HG03066 (cell line): Measurements from ENCODE around the gene ZNF418.
"Not testable (repeated sequence)": the region's sequence is repeated elsewhere in the genome, so short reads cannot be mapped to it uniquely, and the experiment has no call there.

Source experiments
- ATAC-seq: cut with Tn5 transposase; IDR thresholded peaks from one replicate; pipeline ENCODE4 v1.9.1; 2021; ENCODE audit warnings: low read depth; ENCODE audit not compliant: unreplicated experiment

The ZNF418 gene

GRCh38 chr19:57890706-57891105 lies 44.5 kb downstream of the ZNF418 start:
- not testable (repeated sequence) for ATAC-seq

DNA sequence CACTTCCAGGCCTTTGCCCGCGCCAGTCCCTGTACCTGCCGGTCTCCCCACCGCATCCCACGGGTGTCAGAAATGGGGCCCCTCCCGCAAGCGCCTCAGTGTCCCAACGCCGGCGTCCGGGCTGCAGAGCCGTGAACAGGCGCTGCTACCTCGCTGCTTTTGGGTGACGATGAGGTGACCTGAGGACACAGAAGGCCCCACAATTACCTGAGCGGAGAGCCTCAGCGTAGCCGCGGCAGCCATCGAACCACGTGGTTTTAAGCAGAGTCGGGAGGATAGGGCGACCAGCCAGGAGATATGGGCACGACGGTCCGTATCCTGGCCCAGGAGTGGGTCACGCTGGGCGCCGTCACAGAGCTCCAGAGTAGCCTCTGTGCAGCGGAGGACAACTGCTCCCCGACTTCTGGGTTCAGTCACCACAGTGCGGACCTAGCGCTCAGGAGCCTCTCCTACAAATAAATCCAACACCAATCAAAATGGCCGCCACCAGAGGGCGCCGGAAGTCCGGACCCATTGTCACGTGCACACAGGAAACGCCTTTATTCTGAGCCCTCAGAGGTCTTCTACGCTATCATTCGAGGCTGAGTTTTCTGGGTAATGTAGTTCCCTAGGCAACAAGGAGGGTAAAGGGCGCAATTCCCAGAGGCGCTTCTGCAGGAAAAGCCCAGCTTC lies 46.5 kb downstream of the ZNF418 start, which contains the start of gene ZNF814:
TSS of gene ZNF814 (minus strand) at position 478 of the 672 bp plus-strand sequence. CDS start at position 243, 235 bp downstream.
- ATAC-seq = peak; percentile 70

- ATAC-seq = no peak
Measured at GRCh38 chr19:57888107-57888559, 47.1 kb downstream of the ZNF418 start.

GRCh38 chr19:57887195-57887941 lies 47.8 kb downstream of the ZNF418 start:
- ATAC-seq = no peak

DNA sequence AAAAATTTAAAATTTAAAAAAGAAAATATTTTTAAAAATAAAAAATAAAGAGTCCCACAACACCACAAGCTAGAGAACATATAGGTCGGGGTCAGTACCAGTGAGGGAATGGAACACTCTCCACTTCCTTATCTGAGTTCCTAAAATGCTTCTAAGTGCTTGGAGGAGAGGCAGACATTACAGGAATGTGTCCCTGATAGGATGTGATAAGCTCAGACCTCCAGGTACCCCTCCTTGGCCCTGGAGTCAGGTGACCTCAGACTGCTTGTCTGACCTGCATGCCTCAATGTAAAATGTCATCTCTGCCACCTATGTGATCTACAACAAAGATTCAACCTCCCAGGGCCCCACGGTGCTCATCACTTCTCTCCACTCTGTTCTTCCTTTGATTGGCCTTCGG lies 49.2 kb downstream of the ZNF418 start:
- ATAC-seq = no peak

DNA sequence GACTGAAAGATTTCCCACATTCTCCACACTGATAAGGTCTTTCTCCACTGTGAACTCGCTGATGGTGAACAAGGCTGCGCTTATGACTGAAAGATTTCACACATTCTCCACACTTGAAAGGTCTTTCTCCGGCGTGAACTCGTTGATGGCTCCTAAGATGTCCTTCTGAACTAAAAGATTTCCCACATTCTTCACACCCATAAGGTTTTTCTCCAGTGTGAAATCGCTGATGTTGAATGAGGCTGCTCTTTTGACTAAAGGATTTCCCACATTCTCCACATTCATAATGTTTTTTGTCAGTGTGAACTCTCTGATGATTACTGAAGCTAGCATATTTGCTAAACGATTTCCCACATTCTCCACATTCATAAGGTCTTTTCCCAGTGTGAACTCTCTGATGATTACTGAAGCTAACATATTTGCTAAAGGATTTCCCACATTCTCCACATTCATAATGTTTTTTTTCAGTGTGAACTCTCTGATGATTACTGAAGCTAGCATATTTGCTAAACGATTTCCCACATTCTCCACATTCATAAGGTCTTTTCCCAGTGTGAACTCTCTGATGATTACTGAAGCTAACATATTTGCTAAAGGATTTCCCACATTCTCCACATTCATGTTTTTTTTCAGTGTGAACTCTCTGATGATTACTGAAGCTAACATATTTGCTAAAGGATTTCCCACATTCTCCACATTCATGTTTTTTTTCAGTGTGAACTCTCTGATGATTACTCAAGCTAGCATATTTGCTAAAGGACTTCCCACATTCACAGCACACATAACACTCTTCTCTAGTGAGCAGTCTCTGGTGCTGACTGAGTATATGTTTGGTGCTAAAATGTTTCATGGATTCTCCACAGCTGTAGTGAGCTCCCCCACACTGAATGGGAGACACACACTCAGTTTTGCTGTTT lies 61.1 kb downstream of the ZNF418 start:
- ATAC-seq = not testable (repeated sequence)

- no peak for ATAC-seq
Measured at GRCh38 chr19:57872450-57872849, 62.8 kb downstream of the ZNF418 start.
